NCI-H187 (cell line): Measurements from ENCODE around the gene PLCD3.
"Not testable (repeated sequence)": the region's sequence is repeated elsewhere in the genome, so short reads cannot be mapped to it uniquely, and the experiment has no call there.

Experiments
- DNase-seq, 2 experiments: peaks; one replicate each; lab custom pipeline; 2025; lab: John Stamatoyannopoulos, UW

Gene PLCD3

GRCh38 chr17:45132572-45133463 lies 503 bp upstream of the PLCD3 start:
- DNase-seq, result peak; percentile 13 to 31

DNA sequence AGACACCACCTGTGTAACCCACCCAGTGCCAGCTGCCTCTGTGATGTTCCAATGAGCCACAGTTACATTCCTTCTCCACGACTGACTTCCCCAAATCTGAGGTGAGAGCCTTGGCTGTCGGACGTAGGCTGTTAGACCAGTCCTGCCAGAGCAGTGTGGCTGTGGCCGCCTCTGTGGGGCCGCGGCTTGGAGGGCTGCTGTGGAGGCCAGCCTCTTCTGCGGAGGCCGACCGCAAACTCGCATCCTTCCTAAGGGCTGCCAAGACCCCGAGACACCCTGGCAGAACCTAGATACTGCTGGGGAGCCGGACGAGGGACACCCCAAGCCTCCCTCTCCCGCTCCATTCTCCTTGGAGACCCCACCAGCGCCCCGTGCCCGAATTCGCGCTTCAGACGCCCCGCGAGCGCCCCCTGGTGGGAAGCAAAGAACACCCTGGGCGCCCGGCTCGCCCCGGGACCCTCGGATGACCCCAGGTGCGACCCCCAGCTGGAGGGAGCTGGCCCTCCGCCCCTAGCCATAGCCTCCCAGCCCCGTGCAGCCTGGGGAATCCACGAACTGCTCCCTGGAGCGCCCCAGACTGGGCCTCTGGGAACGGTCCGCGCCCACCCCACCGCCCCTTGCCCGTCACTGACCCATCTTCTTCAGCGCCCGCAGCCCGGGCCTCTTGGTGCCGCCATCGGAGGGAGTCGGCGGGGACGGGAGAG lies 547 bp downstream of the PLCD3 start:
- DNase-seq, result no peak

- no peak for DNase-seq
Observed at GRCh38 chr17:45130681-45131615, 1.4 kb downstream of the PLCD3 start.

- no peak for DNase-seq
Observed at GRCh38 chr17:45129940-45130680, 2.2 kb downstream of the PLCD3 start.

- no peak for DNase-seq
Observed at GRCh38 chr17:45129426-45129939, 2.8 kb downstream of the PLCD3 start.

DNA sequence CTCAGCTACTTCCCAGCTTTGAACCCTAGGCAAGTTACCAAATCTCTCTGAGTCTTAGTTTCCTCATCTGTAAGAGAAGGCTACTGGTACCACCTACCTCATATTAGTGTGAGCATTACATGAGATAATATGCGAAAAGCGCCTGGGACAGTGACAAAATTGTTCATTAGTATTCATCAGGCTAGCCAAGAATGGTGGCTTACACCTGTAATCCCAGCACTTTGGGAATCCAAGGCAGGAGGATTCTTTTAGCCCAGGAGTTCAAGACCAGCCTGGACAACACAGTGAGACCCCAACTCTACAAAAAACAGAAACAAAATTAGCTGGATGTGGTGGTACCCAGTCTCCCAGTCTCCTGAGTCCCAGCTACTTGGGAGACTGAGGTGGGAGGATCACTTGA lies 3.3 kb downstream of the PLCD3 start:
- DNase-seq, result no peak

GRCh38 chr17:45128331-45128730 lies 4.0 kb downstream of the PLCD3 start:
- DNase-seq, result no peak

- DNase-seq, result no peak
Observed at GRCh38 chr17:45127548-45128300, 4.6 kb downstream of the PLCD3 start.

DNA sequence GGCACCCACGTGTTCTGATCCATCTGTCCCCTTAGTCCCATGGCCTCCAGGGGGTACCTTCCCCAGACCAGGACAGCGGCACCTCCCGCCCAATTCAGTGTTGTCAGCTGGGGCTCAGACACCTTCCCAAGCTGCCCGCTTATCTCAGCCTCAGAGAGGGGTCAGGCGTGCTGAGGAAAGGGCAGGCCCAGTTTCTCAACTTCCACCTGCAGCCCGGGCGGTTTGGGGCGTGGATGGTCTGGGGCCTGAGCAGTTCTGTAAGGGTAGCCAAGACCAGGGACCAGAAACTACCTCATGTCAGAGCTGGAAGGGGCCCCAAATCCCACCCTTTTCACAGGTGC lies 5.1 kb downstream of the PLCD3 start:
- DNase-seq, result no peak

GRCh38 chr17:45125509-45125908 lies 6.8 kb downstream of the PLCD3 start:
- no peak for DNase-seq

GRCh38 chr17:45124797-45125122 lies 7.6 kb downstream of the PLCD3 start:
- not testable (repeated sequence) for DNase-seq

DNA sequence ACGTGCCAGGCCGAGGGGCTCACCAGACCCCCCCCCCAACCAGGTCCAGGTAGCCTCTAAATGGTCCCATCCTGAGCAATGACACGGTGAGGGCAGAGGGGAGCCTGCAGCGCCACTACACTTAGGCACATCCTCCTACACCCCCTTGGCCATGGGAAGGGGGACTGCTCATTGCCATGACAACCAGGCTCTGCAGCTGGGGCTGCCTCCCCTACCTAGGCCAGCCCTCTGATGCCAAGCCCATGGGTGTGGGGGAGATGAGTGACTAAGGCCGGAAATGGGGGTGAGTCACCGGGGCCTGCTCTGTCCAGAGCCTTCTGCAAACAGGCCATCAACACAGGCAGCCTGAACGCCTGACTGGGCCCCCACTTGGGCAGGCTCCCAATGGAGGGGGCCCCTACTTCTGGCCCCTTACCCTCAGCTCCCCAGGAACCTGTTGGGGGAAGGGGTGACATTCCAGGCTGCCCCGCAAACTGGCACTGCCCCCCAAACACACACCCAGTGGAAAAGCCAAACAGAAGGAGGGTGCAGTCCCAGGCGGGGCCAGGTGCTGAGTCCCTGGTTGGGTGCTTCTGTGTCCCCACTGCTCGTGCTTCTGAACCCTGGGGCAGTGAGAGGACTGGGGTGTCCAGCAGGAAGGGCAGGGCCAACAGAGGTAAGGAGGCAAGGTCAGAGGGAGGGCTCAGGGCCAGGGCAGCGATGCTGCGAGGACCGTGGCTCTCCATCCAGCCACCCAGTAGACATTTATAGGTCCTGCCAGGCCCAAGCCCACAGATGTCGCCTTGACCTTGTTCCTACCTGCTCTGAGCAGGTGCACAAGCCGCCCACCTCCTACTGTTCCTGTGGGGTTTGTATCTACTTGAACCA lies 8.2 kb downstream of the PLCD3 start:
- no peak for DNase-seq

- DNase-seq, result no peak
Observed at GRCh38 chr17:45123076-45123770, 9.1 kb downstream of the PLCD3 start.

DNA sequence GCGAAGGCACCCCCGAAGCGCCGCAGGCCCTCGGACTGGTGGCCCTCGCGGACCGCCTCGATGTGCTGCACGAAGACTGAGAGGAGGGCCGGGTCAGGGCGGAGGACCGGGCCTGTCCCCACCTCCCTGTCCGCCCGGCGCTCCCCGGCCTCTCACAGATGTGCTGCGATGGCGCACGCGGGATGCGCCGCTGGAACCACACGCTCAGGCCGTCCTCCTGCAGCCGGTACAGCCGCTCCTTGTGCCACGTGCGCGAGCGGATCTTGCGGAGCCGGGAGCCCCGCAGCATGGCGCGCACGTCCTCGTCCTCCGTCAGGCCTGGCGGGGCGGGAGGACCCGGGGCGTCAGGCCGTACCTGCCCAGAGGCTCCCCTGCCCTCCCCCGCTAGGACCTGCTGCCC lies 11.3 kb downstream of the PLCD3 start:
- no peak for DNase-seq

DNA sequence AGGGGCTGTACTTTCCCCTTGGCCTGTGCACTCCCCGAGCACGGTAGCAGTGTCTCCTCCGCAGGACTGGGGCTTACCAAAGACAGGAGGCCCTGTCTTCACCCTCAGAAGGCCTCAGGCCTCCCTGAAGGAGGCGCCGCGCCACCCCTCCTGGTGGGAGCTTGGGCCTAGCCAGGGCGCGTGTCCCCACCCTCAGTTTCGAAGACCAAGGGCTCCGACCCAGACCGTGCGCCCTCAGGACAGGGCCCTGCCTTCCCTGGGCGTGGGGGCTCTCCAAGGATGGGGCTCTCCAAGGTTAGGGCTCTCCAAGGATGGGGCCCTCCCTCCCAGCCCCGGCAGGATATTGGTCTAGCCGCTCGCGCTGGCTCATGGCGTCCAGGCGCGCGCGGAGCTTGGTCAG lies 11.8 kb downstream of the PLCD3 start:
- DNase-seq, result no peak

- DNase-seq, result no peak
Observed at GRCh38 chr17:45119964-45120363, 12.4 kb downstream of the PLCD3 start.

GRCh38 chr17:45118691-45119090 lies 13.6 kb downstream of the PLCD3 start:
- no peak for DNase-seq

GRCh38 chr17:45117848-45118646 lies 14.3 kb downstream of the PLCD3 start:
- DNase-seq, result no peak
